Measurements from ENCODE around the gene BIN1. TPM values are rescaled to one million over a fixed set of nuclear protein-coding genes. Genes with fewer than 3 reads are reported as not detected.

Gene BIN1
- total RNA-seq, 1 donor from 2014 or later = 50.2 TPM

GRCh38 chr2:127083819-127084503, 23.0 kb downstream of the BIN1 start:
- H4K20me1 ChIP-seq (ENCODE audit: insufficient read depth, low read length) = peaks cover 39% of the 10 kb centered on the region
- peak overlapping the region; percentile 37 for H3K27ac ChIP-seq (ENCODE audit: low read depth, low read length)
- H3K4me2 ChIP-seq (ENCODE audit: low read length) = peak overlapping the region; percentile 78
- peaks cover 71% of the 10 kb centered on the region for H3K79me2 ChIP-seq (ENCODE audit: insufficient read depth, low read length)
- Mint-ChIP-seq H3K27ac (ENCODE audit: unreplicated experiment) (peak overlapping the region; percentile 28), H3K4me3 (ENCODE audit: unreplicated experiment) (no peak overlapping the region), H3K36me3 (ENCODE audit: low read depth, unreplicated experiment) (peaks cover 2% of the 10 kb centered on the region), H3K27me3 (ENCODE audit: low read depth, unreplicated experiment) (no peaks in the 10 kb centered on the region), H3K9me3 (ENCODE audit: unreplicated experiment) (no peaks in the 10 kb centered on the region), H3K4me1 (ENCODE audit: low read depth, unreplicated experiment) (peaks cover 51% of the 10 kb centered on the region)
- H3K27me3 ChIP-seq (ENCODE audit: insufficient read depth, low read length) = no peaks in the 10 kb centered on the region
- H2AFZ ChIP-seq (ENCODE audit: low read depth, low read length) = no peak overlapping the region
- DNase-seq (ENCODE audit: low read depth) (peak; percentile 98), FAIRE-seq (no peak)
- H3K36me3 ChIP-seq (ENCODE audit: insufficient read depth, low read length) = no peaks in the 10 kb centered on the region
- peaks cover 64% of the 10 kb centered on the region for H3K4me1 ChIP-seq (ENCODE audit: insufficient read depth, low read length)
- peak overlapping the region; percentile 21 for H3K4me3 ChIP-seq (ENCODE audit: insufficient read depth, low read depth, low read length)
- H3K9me3 ChIP-seq (ENCODE audit: insufficient read depth, low read depth, low read length) = no peaks in the 10 kb centered on the region
- H3K9ac ChIP-seq (ENCODE audit: low read length) = peak overlapping the region; percentile 30
- TF ChIP-seq, protein P1, sequence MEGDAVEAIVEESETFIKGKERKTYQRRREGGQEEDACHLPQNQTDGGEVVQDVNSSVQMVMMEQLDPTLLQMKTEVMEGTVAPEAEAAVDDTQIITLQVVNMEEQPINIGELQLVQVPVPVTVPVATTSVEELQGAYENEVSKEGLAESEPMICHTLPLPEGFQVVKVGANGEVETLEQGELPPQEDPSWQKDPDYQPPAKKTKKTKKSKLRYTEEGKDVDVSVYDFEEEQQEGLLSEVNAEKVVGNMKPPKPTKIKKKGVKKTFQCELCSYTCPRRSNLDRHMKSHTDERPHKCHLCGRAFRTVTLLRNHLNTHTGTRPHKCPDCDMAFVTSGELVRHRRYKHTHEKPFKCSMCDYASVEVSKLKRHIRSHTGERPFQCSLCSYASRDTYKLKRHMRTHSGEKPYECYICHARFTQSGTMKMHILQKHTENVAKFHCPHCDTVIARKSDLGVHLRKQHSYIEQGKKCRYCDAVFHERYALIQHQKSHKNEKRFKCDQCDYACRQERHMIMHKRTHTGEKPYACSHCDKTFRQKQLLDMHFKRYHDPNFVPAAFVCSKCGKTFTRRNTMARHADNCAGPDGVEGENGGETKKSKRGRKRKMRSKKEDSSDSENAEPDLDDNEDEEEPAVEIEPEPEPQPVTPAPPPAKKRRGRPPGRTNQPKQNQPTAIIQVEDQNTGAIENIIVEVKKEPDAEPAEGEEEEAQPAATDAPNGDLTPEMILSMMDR (IDR thresholded peaks at IDR 0.05; ENCODE audit: insufficient read depth, low read depth, low read length) = no peak

GRCh38 chr2:127082974-127083373, 24.0 kb downstream of the BIN1 start:
- H3K36me3 Mint-ChIP-seq (ENCODE audit: low read depth, unreplicated experiment) = peaks cover 2% of the 10 kb centered on the region
- H3K27ac ChIP-seq (ENCODE audit: low read depth, low read length) = no peak overlapping the region
- TF ChIP-seq, protein P1 (IDR thresholded peaks at IDR 0.05; ENCODE audit: insufficient read depth, low read depth, low read length) = no peak
- TF ChIP-seq EZH2 (IDR thresholded peaks at IDR 0.05; ENCODE audit: insufficient read depth, low read length) = no peak
- no peaks in the 10 kb centered on the region for H3K27me3 Mint-ChIP-seq (ENCODE audit: low read depth, unreplicated experiment)
- H3K4me2 ChIP-seq (ENCODE audit: low read length) = peak overlapping the region; percentile 78
- H3K27me3 ChIP-seq (ENCODE audit: insufficient read depth, low read length) = no peaks in the 10 kb centered on the region
- no peaks in the 10 kb centered on the region for H3K36me3 ChIP-seq (ENCODE audit: insufficient read depth, low read length)
- H3K9me3 Mint-ChIP-seq (ENCODE audit: unreplicated experiment) = no peaks in the 10 kb centered on the region
- peaks cover 45% of the 10 kb centered on the region for H4K20me1 ChIP-seq (ENCODE audit: insufficient read depth, low read length)
- DNase-seq (ENCODE audit: low read depth) = peak; percentile 28
- no peaks in the 10 kb centered on the region for H3K9me3 ChIP-seq (ENCODE audit: insufficient read depth, low read depth, low read length)
- no peak overlapping the region for H3K4me3 ChIP-seq (ENCODE audit: insufficient read depth, low read depth, low read length)
- peaks cover 71% of the 10 kb centered on the region for H3K4me1 ChIP-seq (ENCODE audit: insufficient read depth, low read length)
- FAIRE-seq = no peak
- H3K4me3 Mint-ChIP-seq (ENCODE audit: unreplicated experiment) = no peak overlapping the region
- H3K27ac Mint-ChIP-seq (ENCODE audit: unreplicated experiment) = peak overlapping the region; percentile 44
- no peak overlapping the region for H2AFZ ChIP-seq (ENCODE audit: low read depth, low read length)
- H3K9ac ChIP-seq (ENCODE audit: low read length) = no peak overlapping the region
- H3K79me2 ChIP-seq (ENCODE audit: insufficient read depth, low read length) = peaks cover 72% of the 10 kb centered on the region
- peaks cover 58% of the 10 kb centered on the region for H3K4me1 Mint-ChIP-seq (ENCODE audit: low read depth, unreplicated experiment)

Data from astrocyte (in vitro differentiated cells and primary cell).